NCI-H774 (cell line): ENCODE measurements around the gene RAE1.

Experiments
- DNase-seq: peaks from one replicate; lab custom pipeline; 2025; lab: John Stamatoyannopoulos, UW

The RAE1 gene

GRCh38 chr20:57372157-57372556 lies 21.1 kb downstream of the RAE1 start:
- DNase-seq: no peak

DNA sequence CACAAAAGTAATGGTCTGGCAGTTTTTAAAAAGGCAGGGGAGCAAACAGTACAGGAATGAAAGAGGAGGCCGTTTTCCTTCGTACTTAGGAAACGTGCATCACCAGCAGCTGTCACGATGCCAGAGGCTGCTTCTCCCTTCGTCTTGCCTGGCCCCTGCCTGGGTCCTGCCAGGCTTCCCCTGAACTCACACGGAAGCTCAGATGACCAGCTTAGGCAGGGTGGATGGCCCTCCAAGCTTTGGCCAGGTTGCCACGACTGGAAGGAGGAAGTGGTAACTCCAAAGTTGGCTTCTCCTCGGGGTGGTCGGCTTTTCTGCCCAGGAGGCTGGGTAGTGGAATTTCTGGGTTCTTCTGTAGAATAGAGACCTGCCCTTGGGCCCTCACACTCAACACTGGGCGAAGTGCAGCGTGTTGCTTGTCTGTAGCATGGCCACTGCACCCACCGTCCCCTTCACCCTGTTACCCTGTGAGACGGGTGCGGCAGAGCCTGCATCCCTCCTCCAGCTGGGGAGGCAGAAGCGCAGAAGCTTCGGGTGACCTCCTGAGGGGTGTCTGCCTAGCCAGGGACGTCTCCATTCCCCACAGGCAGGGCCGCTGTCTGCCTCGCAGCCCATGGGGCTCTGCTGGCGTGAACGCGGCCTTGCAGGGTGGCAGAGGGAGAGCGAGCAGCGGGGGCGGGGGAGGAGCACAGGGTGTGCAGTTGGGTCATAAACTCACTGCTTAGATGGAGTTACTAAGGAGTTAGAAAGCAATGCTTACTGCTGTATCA lies 21.7 kb downstream of the RAE1 start:
- DNase-seq: no peak

GRCh38 chr20:57374343-57374930 lies 23.4 kb downstream of the RAE1 start:
- DNase-seq: no peak

GRCh38 chr20:57374931-57375651 lies 24.0 kb downstream of the RAE1 start:
- DNase-seq: no peak

DNA sequence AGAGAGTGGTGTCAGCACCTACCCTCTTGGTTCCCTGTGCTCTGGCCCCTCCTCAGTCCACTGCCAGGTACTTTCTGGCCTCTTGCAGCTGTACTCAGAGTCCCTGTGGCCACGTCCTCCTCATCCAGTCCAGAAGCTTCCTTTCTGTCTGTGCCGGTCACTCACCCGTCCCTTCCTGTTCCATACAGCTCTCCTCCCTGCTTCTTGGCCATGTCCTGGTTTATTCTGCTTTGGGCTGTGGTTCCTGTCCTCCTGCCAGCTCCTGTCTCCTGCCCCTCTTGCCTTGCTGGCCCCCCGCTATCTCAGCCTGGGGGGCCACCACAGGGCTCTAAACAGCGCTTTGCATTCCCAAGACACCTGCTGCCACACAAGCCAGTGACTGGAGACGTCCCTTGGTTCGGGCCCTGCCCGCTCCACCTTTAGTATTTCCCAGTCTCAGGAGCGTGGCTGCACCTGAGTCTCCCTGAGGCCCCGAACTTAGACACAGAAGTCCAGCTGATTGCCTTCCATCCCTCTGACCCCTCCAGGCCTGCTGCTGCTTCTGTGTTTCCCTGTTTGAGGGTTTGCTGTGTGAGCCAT lies 24.7 kb downstream of the RAE1 start:
- DNase-seq: no peak

DNA sequence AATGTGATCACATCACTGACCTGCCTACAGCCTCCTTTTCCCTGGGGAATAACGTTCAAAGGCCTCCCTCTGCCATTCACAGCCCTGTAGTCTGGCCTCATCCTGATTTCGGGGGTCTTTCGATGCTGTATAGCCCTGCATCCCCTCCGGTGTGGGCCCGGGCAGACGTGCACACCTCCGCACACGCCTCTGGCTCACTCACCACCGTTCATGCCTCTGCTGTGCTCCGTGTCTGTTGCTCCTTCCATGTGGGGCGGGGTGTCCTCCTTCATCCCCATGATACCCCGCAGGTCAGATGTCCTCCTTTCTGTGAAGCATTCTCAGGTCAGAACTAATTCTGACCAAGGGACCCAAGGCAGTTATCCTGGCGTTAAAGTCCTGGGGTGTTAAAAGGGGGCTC lies 26.3 kb downstream of the RAE1 start:
- DNase-seq: no peak

- no peak for DNase-seq
These were observed 27.1 kb downstream of the RAE1 start for GRCh38 chr20:57378107-57378506.

DNA sequence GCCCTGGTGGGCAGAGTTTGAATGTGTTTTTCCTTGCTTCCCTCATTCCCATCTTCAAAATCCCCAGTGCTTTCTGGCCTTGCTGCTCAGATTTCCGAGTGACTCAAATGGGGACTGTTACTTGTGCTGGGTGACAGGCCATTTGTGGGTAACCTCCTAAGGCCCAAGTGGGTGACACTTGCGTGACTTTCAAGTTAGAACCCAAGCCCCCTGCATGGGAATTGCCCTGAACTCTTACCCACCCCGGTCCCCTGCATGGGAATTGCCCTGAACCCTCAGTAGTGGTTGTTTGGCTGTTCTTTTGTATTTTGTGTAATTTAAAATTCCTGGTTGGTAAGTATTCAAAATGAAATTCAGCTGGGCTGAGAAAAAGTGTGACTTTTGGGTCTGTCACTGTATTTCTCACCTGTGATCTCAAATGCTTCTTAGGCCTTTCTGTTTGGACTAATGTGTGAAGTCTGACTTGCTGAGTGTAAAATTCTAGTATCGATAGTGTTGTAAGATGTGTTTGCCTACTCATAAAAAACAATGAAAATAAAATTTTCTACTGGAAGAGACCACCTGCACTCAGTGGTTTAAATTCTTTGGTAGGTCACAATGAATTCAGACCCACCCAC lies 27.7 kb downstream of the RAE1 start:
- DNase-seq: no peak

- no peak for DNase-seq
These were observed 28.2 kb downstream of the RAE1 start for GRCh38 chr20:57379263-57379647.

- no peak for DNase-seq
These were observed 29.2 kb downstream of the RAE1 start for GRCh38 chr20:57380081-57380750.

DNA sequence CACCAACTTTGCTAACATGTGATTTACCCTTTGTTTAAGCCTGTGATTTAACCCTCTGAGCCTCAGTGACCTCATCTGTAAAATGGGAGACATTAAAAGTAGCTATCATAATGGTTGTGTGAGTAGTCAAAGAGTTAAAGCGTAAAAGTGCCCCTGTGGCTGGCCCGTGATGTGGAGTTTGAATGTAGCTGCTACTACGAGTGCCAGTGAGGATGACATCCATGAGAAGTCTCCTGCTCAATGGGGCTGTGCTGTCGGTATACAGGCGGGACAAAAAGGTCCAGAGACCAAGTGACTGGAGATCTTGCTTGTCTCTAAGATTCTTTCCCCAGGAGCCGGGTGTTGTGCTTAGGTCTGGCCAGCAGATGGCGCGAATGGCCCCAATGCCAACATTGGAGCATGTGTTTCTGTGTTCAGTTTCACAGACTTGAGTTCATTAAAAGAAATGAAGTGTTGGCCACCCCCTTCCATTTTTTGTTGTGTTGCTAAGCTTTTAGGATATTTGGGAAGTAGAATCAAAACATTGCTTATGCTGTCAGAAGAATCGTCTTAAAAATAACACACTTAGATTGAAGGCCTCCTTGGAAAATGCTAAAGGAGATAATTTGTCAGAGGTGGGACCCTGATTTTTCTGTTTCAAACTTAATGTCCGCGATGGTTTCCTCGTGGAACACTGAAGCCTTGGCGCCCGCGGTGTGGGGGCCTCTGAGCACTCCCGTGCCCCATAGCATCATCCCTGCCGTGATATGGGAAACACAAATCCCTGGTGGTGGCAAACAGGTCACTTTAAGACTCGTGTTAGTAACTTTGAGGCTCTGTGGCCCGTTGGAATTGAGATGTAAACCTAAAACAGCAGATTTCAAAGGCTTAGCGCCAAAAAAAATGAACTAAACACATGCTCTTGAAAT lies 30.8 kb downstream of the RAE1 start:
- DNase-seq: peak; percentile 54

GRCh38 chr20:57382516-57382915 lies 31.5 kb downstream of the RAE1 start:
- DNase-seq: no peak

DNA sequence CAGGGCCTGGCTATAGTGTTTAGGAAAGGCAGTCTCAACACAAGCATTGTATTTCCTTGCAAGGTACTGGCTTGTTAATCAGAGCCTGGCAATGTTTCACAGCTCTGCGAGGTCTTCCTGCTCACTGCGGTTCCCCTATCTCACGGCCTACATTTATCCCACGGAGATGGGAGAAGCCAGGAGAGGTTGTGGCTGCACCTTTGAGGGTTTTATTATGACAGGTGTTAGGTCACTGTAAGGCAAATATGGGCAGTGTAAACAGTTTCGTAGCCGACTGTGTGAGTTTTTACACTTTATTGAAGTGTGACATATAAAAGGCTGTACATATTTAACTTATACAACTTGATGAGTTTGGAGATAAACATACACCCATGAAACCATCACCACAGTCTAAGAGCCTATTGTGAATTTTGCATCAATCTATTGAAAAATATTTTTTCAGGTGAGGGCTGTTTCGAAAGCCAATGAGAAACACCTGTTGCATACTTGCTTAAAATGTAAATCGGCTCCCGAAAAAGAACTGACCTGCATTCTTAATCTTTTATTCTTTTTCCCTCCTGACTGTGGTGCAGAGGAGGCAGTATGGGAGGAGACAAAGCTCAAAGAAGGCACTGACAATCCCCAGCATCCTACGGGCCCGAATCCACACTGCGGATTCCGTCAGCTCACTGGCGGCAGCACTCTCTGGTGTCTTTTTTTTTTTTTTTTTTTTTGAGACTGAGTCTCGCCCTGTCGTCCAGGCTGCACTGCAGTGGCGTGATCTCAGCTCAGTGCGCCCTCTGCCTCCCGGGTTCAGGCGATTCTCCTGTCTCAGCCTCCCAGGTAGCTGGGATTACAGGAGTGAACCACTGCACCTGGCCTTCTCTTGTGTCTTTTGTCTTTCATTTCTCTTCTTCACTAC lies 32.6 kb downstream of the RAE1 start:
- peak; percentile 51 for DNase-seq

DNA sequence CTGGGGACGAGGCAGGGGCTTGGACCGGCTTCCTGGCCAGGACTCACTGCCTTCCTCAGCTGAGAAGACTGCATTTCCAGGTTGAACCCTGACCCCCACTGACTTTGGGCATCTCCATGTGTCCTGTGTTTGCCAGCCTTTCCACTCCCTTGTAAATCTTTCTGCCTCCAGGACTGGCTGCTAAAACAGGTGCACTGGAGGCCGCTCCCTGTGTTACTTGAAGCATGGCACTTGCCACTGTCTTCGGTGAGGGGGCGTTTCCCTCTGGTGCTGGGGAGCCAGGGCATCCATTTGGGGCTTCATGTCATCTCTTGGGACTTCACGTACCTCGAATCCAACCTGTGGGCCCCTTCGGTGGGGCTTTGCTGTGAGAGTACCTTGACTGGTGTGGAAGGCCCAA lies 33.4 kb downstream of the RAE1 start:
- DNase-seq: no peak

- DNase-seq: no peak
These were observed 34.1 kb downstream of the RAE1 start for GRCh38 chr20:57384953-57385761.

- no peak for DNase-seq
These were observed 34.9 kb downstream of the RAE1 start for GRCh38 chr20:57385940-57386339.

GRCh38 chr20:57386762-57387161 lies 35.7 kb downstream of the RAE1 start:
- no peak for DNase-seq

DNA sequence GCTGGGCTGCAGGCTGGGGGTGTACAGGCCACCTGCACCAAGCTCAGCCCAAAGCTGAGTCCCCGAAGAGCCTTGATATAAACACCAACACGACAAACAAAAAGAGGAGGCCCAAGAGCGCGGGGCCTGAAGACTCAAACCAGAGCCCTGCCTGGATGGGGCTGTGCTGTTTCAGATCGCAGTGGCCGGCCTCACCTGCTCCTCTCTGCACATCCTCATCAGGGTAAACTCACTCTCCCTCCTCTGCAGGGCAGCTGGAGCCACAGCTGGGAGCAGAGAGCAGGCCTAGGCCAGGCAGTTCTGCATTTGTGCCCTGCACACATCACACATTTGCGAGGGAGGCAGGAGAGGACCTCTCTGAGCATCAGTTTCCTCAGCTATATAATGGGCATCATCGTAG lies 36.4 kb downstream of the RAE1 start:
- no peak for DNase-seq

DNA sequence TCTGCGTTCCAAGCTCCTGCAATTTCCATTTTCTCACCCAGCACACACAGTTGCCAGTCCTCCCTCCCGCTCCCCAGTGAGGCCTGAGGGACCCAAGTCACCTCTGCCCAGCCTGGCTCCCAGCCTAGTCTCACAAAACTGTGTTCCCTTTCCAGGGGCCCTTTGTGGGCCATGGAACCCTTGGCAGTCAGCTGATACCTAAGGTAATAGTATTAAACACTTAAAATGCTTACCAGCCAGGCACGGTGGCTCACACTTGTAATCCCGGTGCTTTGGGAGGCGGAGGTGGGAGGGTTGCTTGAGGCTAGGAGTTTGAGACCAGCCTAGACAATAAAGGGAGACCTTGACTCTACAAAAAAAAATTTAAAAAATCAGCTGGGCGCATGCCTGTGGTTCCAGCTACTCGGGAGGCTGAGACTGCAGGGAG lies 36.9 kb downstream of the RAE1 start:
- no peak for DNase-seq
